ENCODE data around the gene GPALPP1. TPM values are rescaled to one million over a fixed set of nuclear protein-coding genes. Genes with fewer than 3 reads are reported as not detected.

Gene GPALPP1
- total and polyA plus RNA-seq, 9 donors = 17.3 to 31.9 (median 24.9) TPM

- Histone ChIP-seq H3K4me1 (ENCODE audit: insufficient read depth) (no peaks in the 10 kb centered on the region), H3K27me3 (no peaks in the 10 kb centered on the region), H3K4me3 (no peak overlapping the region), H3K36me3 (no peaks in the 10 kb centered on the region), H3K9me3 (no peaks in the 10 kb centered on the region), H3K27ac (no peak overlapping the region)
- intact Hi-C loops (cut with DNase I) = no loop called here
- DNase-seq = no peak
- 78 to 89% (median 82%) methylated on average over 4 of the region's 4 CpGs for WGBS, 3 donors
- no peak for TF ChIP-seq POLR2A (IDR thresholded peaks at IDR 0.05)
- TF ChIP-seq EP300 (IDR thresholded peaks at IDR 0.05) = no peak
- TF ChIP-seq CTCF (IDR thresholded peaks at IDR 0.05) = no peak
These were observed 84.5 kb downstream of the GPALPP1 start for GRCh38 chr13:45073809-45074208.

- WGBS, 3 donors = 72 to 91% (median 89%) methylated on average over 6 of the region's 6 CpGs
These were observed 85.4 kb downstream of the GPALPP1 start for GRCh38 chr13:45074721-45075120.

GRCh38 chr13:45078003-45078402, 88.7 kb downstream of the GPALPP1 start:
- H3K36me3 ChIP-seq = no peaks in the 10 kb centered on the region
- 72 to 76% (median 75%) methylated on average over 1 of the region's 1 CpG for WGBS, 3 donors
- H3K27ac ChIP-seq = no peak overlapping the region
- intact Hi-C loops (cut with DNase I) = no loop called here
- TF ChIP-seq POLR2A (IDR thresholded peaks at IDR 0.05) (no peak), CTCF (IDR thresholded peaks at IDR 0.05) (no peak), EP300 (IDR thresholded peaks at IDR 0.05) (no peak)
- no peaks in the 10 kb centered on the region for H3K4me1 ChIP-seq (ENCODE audit: insufficient read depth)
- H3K4me3 ChIP-seq = no peak overlapping the region
- no peaks in the 10 kb centered on the region for H3K27me3 ChIP-seq
- no peak for DNase-seq
- no peaks in the 10 kb centered on the region for H3K9me3 ChIP-seq

More at GRCh38 chr13:45074721-45075120, 85.4 kb downstream of the GPALPP1 start:
- no peak for DNase-seq
- Histone ChIP-seq H3K4me1 (ENCODE audit: insufficient read depth) (no peaks in the 10 kb centered on the region), H3K27me3 (no peaks in the 10 kb centered on the region), H3K9me3 (no peaks in the 10 kb centered on the region), H3K27ac (no peak overlapping the region), H3K36me3 (no peaks in the 10 kb centered on the region), H3K4me3 (no peak overlapping the region)
- TF ChIP-seq CTCF (IDR thresholded peaks at IDR 0.05) = no peak
- no peak for TF ChIP-seq EP300 (IDR thresholded peaks at IDR 0.05)
- TF ChIP-seq POLR2A (IDR thresholded peaks at IDR 0.05) = no peak
- intact Hi-C loops (cut with DNase I) = no loop called here

Small RNA genes lying within 50 kb of the gene (small RNA-seq; reads per million reads assigned to genes)
- gene RN7SL49P = not detected

Other genes with a start within 250 kb of the GPALPP1 start
- 1 to 10 TPM; 2.3 to 9.5 (median 6.8) TPM for gene NUFIP1, start 67 bp upstream of the GPALPP1 start, total RNA-seq
- 1 to 10 TPM; 3.6 to 7.4 TPM for gene NUFIP1, start 67 bp upstream of the GPALPP1 start, polyA plus RNA-seq
- gene GTF2F2, start 131.0 kb downstream of the GPALPP1 start, total RNA-seq = 10 to 100 TPM; 13.6 to 19.2 (median 14.6) TPM
- 10 to 100 TPM; 12.4 to 14.6 TPM for gene GTF2F2, start 131.0 kb downstream of the GPALPP1 start, polyA plus RNA-seq
- not detected for gene KCTD4, start 211.5 kb downstream of the GPALPP1 start, total RNA-seq
- gene KCTD4, start 211.5 kb downstream of the GPALPP1 start, polyA plus RNA-seq = not detected

All from ovary (tissue), 9 donors.